A673 (cell line): ENCODE measurements around the gene MMP24OS. TPM values are rescaled to one million over a fixed set of nuclear protein-coding genes. Genes with fewer than 3 reads are reported as not detected.

ENCODE experiments used
- BruUV-seq: library from RNA; stranded (reverse); fragments of 400-500 nt; replicated peaks from 2 replicates; lab custom pipeline; 2021; lab: Mats Ljungman, UMichigan
- CTCF ChIA-PET: fragments of 300-600 bp; sonication (Branson Sonifier 250); formaldehyde crosslinking; loops from one replicate; lab custom pipeline; 2022; ENCODE audit warnings: antibody characterized with exemption; lab: Charles Lee
- POLR2A ChIA-PET: fragments of 300-600 bp; sonication (Branson Sonifier 250); formaldehyde crosslinking; loops from one replicate; lab custom pipeline; 2022; ENCODE audit warnings: antibody characterized with exemption; ENCODE audit not compliant: low non-redundant PET; lab: Charles Lee
- DNase-seq: peaks from one replicate; pipeline ENCODE4 v3.0.0-alpha.2; 2015; ENCODE audit warnings: low spot score
- H3K27ac ChIP-seq: fragments of 200-600 bp; sonication (generic); 2 replicates; pipeline ENCODE4 v1.5.1; 2016; ENCODE audit warnings: mixed run types, low read depth, mild to moderate bottlenecking, mixed read lengths, antibody characterized with exemption, low read length; ENCODE audit not compliant: poor library complexity, severe bottlenecking
- H3K27me3 ChIP-seq: fragments of 200-600 bp; sonication (generic); replicated peaks from 2 replicates; pipeline ENCODE4 v1.6.1; 2017; ENCODE audit warnings: mixed run types, low read depth, mild to moderate bottlenecking, mixed read lengths, antibody characterized with exemption, low read length; ENCODE audit not compliant: insufficient read depth, poor library complexity
- H3K36me3 ChIP-seq: fragments of 200-600 bp; sonication (generic); 2 replicates; pipeline ENCODE4 v1.6.1; 2016; ENCODE audit warnings: mixed run types, mild to moderate bottlenecking, mixed read lengths, antibody characterized with exemption, low read length; ENCODE audit not compliant: insufficient read depth, poor library complexity, severe bottlenecking
- H3K4me1 ChIP-seq: fragments of 200-600 bp; sonication (generic); 2 replicates; pipeline ENCODE4 v1.6.1; 2017; ENCODE audit warnings: mixed run types, mild to moderate bottlenecking, mixed read lengths, antibody characterized with exemption, low read length; ENCODE audit not compliant: insufficient read depth, poor library complexity, severe bottlenecking
- H3K4me3 ChIP-seq: fragments of 200-600 bp; sonication (generic); 2 replicates; pipeline ENCODE4 v1.5.1; 2016; ENCODE audit warnings: low read depth, mixed run types, mild to moderate bottlenecking, mixed read lengths, low read length; ENCODE audit not compliant: poor library complexity, severe bottlenecking
- H3K9me3 ChIP-seq: fragments of 200-600 bp; sonication (generic); 2 replicates; pipeline ENCODE4 v1.6.1; 2016; ENCODE audit warnings: mixed run types, low read depth, mild to moderate bottlenecking, mixed read lengths, antibody characterized with exemption, low read length; ENCODE audit not compliant: poor library complexity, severe bottlenecking
- EZH2 ChIP-seq: fragments of 200-600 bp; sonication (generic); IDR thresholded peaks from 2 replicates; pipeline ENCODE4 v1.6.1; 2017; ENCODE audit warnings: borderline replicate concordance, low read depth, mild to moderate bottlenecking, mixed read lengths, antibody characterized with exemption, low read length; ENCODE audit not compliant: poor library complexity, severe bottlenecking
- intact Hi-C: fragments of 100-400 bp; cut with micrococcal nuclease; formaldehyde crosslinking; loops from one replicate; pipeline ENCODE4 v1.10.0; 2022; ENCODE audit not compliant: unreplicated experiment
- total RNA-seq: library from RNA; stranded (reverse); gene quantifications from 2 replicates; pipeline ENCODE4 v1.2.3, GENCODE V29; 2021
- TF ChIP-seq, protein P1 (sequence below): fragments of 300-800, 200-600 bp; sonication (generic); conservative IDR thresholded peaks from 2 replicates; pipeline ENCODE4 v1.5.1; 2017; ENCODE audit warnings: low read depth, mild to moderate bottlenecking, antibody characterized with exemption, low read length, moderate library complexity, mixed read lengths

Gene MMP24OS
- total RNA-seq, 1 experiment from 2014 or later, result 26.2 TPM

DNA sequence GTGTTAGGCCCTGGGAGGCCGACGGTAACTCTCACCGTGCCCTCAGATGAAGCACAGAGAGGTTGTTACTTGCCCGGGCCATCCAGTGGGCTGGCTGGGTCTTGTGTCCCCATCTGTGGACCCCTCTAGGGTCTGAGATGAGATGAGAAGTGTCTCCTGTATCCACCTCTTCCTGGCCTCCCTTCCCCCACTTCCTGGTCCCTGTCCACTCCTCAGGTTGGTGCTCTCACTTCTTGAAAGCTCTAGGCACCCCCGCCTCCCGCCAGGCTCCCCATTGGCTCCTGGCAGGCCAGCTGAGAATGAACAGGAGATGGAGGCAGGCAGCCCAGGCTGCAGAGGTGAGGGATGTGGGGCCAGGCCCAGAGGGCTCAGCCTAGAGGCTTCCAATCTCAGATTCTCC, 1.5 kb downstream of the MMP24OS start:
- CTCF ChIA-PET, result interaction anchor here (0.6 kb wide), 1 partner anchor 60 kb away, joined by 3 read pairs; no protein-coding TSS in a partner anchor
- DNase-seq, result no peak
- peaks cover 27% of the 10 kb centered on the region for H3K36me3 ChIP-seq
- TSS peak; percentile 12 for BruUV-seq
- peak overlapping the region; percentile 75 for H3K4me3 ChIP-seq
- H3K27me3 ChIP-seq, result no peaks in the 10 kb centered on the region
- intact Hi-C loops, result no loop called here
- no peaks in the 10 kb centered on the region for H3K9me3 ChIP-seq
- H3K4me1 ChIP-seq, result peaks cover 6% of the 10 kb centered on the region
- TF ChIP-seq, protein P1, sequence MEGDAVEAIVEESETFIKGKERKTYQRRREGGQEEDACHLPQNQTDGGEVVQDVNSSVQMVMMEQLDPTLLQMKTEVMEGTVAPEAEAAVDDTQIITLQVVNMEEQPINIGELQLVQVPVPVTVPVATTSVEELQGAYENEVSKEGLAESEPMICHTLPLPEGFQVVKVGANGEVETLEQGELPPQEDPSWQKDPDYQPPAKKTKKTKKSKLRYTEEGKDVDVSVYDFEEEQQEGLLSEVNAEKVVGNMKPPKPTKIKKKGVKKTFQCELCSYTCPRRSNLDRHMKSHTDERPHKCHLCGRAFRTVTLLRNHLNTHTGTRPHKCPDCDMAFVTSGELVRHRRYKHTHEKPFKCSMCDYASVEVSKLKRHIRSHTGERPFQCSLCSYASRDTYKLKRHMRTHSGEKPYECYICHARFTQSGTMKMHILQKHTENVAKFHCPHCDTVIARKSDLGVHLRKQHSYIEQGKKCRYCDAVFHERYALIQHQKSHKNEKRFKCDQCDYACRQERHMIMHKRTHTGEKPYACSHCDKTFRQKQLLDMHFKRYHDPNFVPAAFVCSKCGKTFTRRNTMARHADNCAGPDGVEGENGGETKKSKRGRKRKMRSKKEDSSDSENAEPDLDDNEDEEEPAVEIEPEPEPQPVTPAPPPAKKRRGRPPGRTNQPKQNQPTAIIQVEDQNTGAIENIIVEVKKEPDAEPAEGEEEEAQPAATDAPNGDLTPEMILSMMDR, result no peak
- no peak for TF ChIP-seq EZH2
- POLR2A ChIA-PET, result no interaction called here
- H3K27ac ChIP-seq, result peak overlapping the region; percentile 87

DNA sequence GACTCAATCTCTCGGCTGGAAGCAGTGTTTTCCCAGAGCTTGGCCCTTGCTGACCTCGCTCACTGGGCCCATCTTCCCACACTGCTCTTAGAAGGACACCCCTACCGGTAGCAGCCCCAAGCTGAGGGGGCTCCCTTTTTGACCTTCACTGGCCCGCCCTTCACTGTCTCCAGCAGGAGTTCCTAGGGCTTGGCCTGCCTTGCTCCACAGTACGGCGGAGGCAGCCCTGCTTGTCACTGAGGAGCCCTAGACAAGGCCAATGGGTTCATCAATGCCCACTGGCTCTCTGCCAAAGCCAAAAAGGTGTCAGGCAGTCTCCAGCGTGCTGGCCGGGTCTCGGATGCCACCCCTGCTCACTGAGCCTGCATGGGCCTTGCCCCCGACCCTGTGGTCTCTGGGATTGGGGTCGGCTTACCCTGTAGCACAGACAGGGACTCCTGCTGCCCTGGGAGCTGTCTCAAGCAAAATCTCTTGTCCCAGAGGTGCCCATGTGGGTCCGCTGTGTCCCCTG, 2.1 kb downstream of the MMP24OS start:
- peaks cover 6% of the 10 kb centered on the region for H3K4me1 ChIP-seq
- no peaks in the 10 kb centered on the region for H3K27me3 ChIP-seq
- no peaks in the 10 kb centered on the region for H3K9me3 ChIP-seq
- H3K4me3 ChIP-seq, result no peak overlapping the region
- BruUV-seq, result no TSS peak
- ChIA-PET CTCF (interaction anchor here (0.6 kb wide), 1 partner anchor 59 kb away, joined by 3 read pairs; no protein-coding TSS in a partner anchor), POLR2A (no interaction called here)
- intact Hi-C loops, result no loop called here
- TF ChIP-seq, protein P1, result no peak
- TF ChIP-seq EZH2, result no peak
- peaks cover 25% of the 10 kb centered on the region for H3K36me3 ChIP-seq
- H3K27ac ChIP-seq, result no peak overlapping the region
- no peak for DNase-seq

DNA sequence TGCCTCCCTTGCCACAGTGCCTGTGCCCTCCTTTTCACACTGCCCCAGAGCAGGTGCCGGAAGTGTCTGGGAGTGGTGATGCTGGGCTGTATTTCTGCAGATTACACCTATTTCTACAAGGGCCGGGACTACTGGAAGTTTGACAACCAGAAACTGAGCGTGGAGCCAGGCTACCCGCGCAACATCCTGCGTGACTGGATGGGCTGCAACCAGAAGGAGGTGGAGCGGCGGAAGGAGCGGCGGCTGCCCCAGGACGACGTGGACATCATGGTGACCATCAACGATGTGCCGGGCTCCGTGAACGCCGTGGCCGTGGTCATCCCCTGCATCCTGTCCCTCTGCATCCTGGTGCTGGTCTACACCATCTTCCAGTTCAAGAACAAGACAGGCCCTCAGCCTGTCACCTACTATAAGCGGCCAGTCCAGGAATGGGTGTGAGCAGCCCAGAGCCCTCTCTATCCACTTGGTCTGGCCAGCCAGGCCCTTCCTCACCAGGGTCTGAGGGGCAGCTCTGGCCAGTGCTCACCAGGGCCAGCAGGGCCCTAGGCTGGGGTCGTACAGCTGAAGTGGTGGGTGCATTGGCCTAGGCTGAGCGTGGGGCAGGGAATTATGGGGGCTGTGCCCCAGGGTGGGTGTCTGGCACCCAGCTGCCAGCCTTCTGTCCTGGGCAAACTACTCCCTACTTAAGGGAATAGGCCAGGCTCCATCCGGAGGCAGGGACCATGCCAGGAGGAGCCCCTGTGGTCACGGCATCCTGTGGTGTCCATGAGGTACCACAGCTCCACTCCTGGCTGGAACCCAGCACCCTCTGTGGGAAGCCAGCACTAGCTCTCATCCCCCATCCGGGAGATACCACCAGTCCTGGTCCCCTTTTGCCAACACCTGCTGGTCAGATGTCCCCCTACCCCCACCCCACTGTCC, 3.5 kb downstream of the MMP24OS start:
- TF ChIP-seq EZH2, result no peak
- TF ChIP-seq, protein P1, result no peak
- intact Hi-C loops, result no loop called here
- Histone ChIP-seq H3K36me3 (peaks cover 11% of the 10 kb centered on the region), H3K27me3 (no peaks in the 10 kb centered on the region), H3K4me1 (peaks cover 6% of the 10 kb centered on the region), H3K27ac (no peak overlapping the region), H3K4me3 (no peak overlapping the region), H3K9me3 (no peaks in the 10 kb centered on the region)
- BruUV-seq, result no TSS peak
- POLR2A ChIA-PET, result interaction anchor here (0.6 kb wide), 1 partner anchor 299 kb away, joined by 3 read pairs; no protein-coding TSS in a partner anchor
- DNase-seq, result no peak
- CTCF ChIA-PET, result no interaction called here
